OCI-LY7 (cell line): ENCODE data around the gene CEP76. TPM values are rescaled to one million over a fixed set of nuclear protein-coding genes. Genes with fewer than 3 reads are reported as not detected.

Experiments
- BruUV-seq: library from RNA; stranded (reverse); fragments of 400-500 nt; replicated peaks from 2 replicates; lab custom pipeline; 2021; lab: Mats Ljungman, UMichigan
- CTCF ChIA-PET: fragments of 300-600 bp; sonication (Branson Sonifier 250); formaldehyde crosslinking; loops from one replicate; lab custom pipeline; 2022; ENCODE audit warnings: antibody characterized with exemption; ENCODE audit not compliant: unreplicated experiment; lab: Charles Lee
- POLR2A ChIA-PET: fragments of 300-600 bp; sonication (Branson Sonifier 250); formaldehyde crosslinking; loops from one replicate; lab custom pipeline; 2022; ENCODE audit warnings: antibody characterized with exemption; lab: Charles Lee
- DNase-seq: peaks from one replicate; pipeline ENCODE4 v3.0.0-alpha.2; 2015; ENCODE audit warnings: low spot score
- H2AFZ ChIP-seq: fragments of 200-600 bp; sonication (generic), shearing (Covaris generic); 2 replicates; pipeline ENCODE4 v1.6.1; 2014; ENCODE audit warnings: mild to moderate bottlenecking, antibody characterized with exemption, low read length, moderate library complexity
- H3K27ac ChIP-seq: fragments of 200-600 bp; sonication (generic); 2 replicates; pipeline ENCODE4 v1.5.1; 2014; ENCODE audit warnings: mixed run types, low read depth, mild to moderate bottlenecking, moderate library complexity, low read length, inconsistent platforms; ENCODE audit not compliant: poor library complexity, severe bottlenecking
- H3K36me3 ChIP-seq: fragments of 200-600 bp; sonication (generic); 2 replicates; pipeline ENCODE4 v1.6.1; 2014; ENCODE audit warnings: mild to moderate bottlenecking, antibody characterized with exemption, low read length, moderate library complexity, mixed read lengths; ENCODE audit not compliant: insufficient read depth
- H3K4me1 ChIP-seq: fragments of 200-600 bp; sonication (generic); 2 replicates; pipeline ENCODE4 v1.5.1; 2014; ENCODE audit warnings: mild to moderate bottlenecking, low read length; ENCODE audit not compliant: insufficient read depth, poor library complexity, severe bottlenecking
- H3K4me2 ChIP-seq: fragments of 200-600 bp; sonication (generic); 2 replicates; pipeline ENCODE4 v1.6.1; 2014; ENCODE audit warnings: mild to moderate bottlenecking, low read length
- H3K4me3 ChIP-seq: fragments of 200-600 bp; sonication (generic); 2 replicates; pipeline ENCODE4 v1.5.1; 2014; ENCODE audit warnings: mild to moderate bottlenecking, low read depth, low read length; ENCODE audit not compliant: poor library complexity, severe bottlenecking
- H3K79me2 ChIP-seq: fragments of 200-600 bp; sonication (generic); 2 replicates; pipeline ENCODE4 v1.6.1; 2016; ENCODE audit warnings: low read depth, mild to moderate bottlenecking, low read length, moderate library complexity, mixed read lengths; ENCODE audit not compliant: insufficient read depth
- H3K9me2 ChIP-seq: fragments of 200-600 bp; sonication (generic); 2 replicates; pipeline ENCODE4 v1.6.1; 2016; ENCODE audit warnings: mild to moderate bottlenecking, low read length, mixed read lengths; ENCODE audit not compliant: insufficient read depth
- H3K9me3 ChIP-seq: fragments of 200-600 bp; sonication (generic); 2 replicates; pipeline ENCODE4 v1.6.1; 2014; ENCODE audit warnings: mild to moderate bottlenecking, mixed run types, low read length, mixed read lengths
- H4K20me1 ChIP-seq: fragments of 200-600 bp; sonication (generic); 2 replicates; pipeline ENCODE4 v1.6.1; 2014; ENCODE audit warnings: mild to moderate bottlenecking, antibody characterized with exemption, low read length, moderate library complexity, mixed read lengths; ENCODE audit not compliant: insufficient read depth
- EZH2phosphoT487 ChIP-seq: fragments of 200-600 bp; sonication (generic); IDR thresholded peaks from 2 replicates; pipeline ENCODE4 v1.6.1; 2018; ENCODE audit warnings: low read depth, borderline replicate concordance, mild to moderate bottlenecking, mixed run types, antibody characterized with exemption, low read length, moderate library complexity, mixed read lengths
- intact Hi-C: fragments of 100-400 bp; cut with micrococcal nuclease; formaldehyde crosslinking; loops from one replicate; pipeline ENCODE4 v1.10.0; 2022; ENCODE audit not compliant: unreplicated experiment
- total RNA-seq, 2 experiments: library from RNA; depleted of rRNA in 1 of 2; stranded (reverse); fragments of >200 nt in 1 of 2; shearing (Covaris generic) in 1 of 2; gene quantifications; 2 replicates each; pipeline ENCODE4 v1.2.3, GENCODE V29; 2014 to 2022
- TF ChIP-seq, protein P1 (sequence below): fragments of 200-600 bp; sonication (generic); conservative IDR thresholded peaks from 2 replicates; pipeline ENCODE4 v1.5.1; 2014; ENCODE audit warnings: mild to moderate bottlenecking, antibody characterized with exemption, low read length, moderate library complexity, mixed read lengths

Gene CEP76
- total RNA-seq, 2 experiments from 2014 or later = 14.1 to 22.1 TPM

- CTCF ChIA-PET = no interaction called here
- Histone ChIP-seq H3K4me2 (no peak overlapping the region), H4K20me1 (no peaks in the 10 kb centered on the region), H3K9me2 (no peaks in the 10 kb centered on the region), H3K4me1 (no peaks in the 10 kb centered on the region), H3K4me3 (no peak overlapping the region), H3K79me2 (no peaks in the 10 kb centered on the region), H3K27ac (no peak overlapping the region), H3K36me3 (no peaks in the 10 kb centered on the region), H2AFZ (no peak overlapping the region), H3K9me3 (no peaks in the 10 kb centered on the region)
- DNase-seq = no peak
- TF ChIP-seq, protein P1, sequence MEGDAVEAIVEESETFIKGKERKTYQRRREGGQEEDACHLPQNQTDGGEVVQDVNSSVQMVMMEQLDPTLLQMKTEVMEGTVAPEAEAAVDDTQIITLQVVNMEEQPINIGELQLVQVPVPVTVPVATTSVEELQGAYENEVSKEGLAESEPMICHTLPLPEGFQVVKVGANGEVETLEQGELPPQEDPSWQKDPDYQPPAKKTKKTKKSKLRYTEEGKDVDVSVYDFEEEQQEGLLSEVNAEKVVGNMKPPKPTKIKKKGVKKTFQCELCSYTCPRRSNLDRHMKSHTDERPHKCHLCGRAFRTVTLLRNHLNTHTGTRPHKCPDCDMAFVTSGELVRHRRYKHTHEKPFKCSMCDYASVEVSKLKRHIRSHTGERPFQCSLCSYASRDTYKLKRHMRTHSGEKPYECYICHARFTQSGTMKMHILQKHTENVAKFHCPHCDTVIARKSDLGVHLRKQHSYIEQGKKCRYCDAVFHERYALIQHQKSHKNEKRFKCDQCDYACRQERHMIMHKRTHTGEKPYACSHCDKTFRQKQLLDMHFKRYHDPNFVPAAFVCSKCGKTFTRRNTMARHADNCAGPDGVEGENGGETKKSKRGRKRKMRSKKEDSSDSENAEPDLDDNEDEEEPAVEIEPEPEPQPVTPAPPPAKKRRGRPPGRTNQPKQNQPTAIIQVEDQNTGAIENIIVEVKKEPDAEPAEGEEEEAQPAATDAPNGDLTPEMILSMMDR = no peak
- TF ChIP-seq EZH2phosphoT487 = no peak
- POLR2A ChIA-PET = no interaction called here
- intact Hi-C loops = no loop called here
- BruUV-seq = no TSS peak
These were observed 50.9 kb downstream of the CEP76 start for GRCh38 chr18:12651651-12652050.

- CTCF ChIA-PET = no interaction called here
- no TSS peak for BruUV-seq
- no peak overlapping the region for H3K27ac ChIP-seq
- H3K4me3 ChIP-seq = no peak overlapping the region
- POLR2A ChIA-PET = interaction anchor here (0.6 kb wide), 1 partner anchor 1110 kb away, joined by 3 read pairs; no protein-coding TSS in a partner anchor
- no peaks in the 10 kb centered on the region for H3K79me2 ChIP-seq
- H3K9me3 ChIP-seq = no peaks in the 10 kb centered on the region
- H3K4me2 ChIP-seq = no peak overlapping the region
- no peaks in the 10 kb centered on the region for H3K36me3 ChIP-seq
- no peaks in the 10 kb centered on the region for H3K9me2 ChIP-seq
- H3K4me1 ChIP-seq = no peaks in the 10 kb centered on the region
- no peak overlapping the region for H2AFZ ChIP-seq
- no peak for DNase-seq
- intact Hi-C loops = no loop called here
- H4K20me1 ChIP-seq = no peaks in the 10 kb centered on the region
- TF ChIP-seq EZH2phosphoT487 = no peak
- TF ChIP-seq, protein P1 = no peak
These were observed 54.8 kb downstream of the CEP76 start for GRCh38 chr18:12647773-12648172.

DNA sequence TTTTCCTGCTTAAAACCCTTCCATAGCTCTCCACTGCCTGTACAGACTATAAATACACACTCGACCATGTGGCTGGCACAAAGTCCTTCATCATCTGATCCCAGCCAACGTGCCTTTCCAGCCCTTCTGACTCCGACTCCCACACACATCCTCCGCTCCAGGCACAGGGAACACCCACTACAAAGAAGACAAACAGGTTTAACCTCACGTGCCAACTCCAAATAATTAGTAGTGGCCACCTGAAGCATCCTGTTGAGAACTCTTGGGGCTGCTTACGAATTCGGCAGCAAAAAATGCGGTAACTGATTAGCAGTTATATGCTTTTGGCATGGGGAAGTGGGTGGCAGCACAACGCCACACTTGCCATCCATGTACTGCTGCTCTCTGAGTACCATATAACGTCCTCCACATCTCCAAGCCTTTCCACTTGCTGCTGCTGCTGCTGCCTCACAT is 56.7 kb downstream of the CEP76 start:
- no peak overlapping the region for H2AFZ ChIP-seq
- no peak for TF ChIP-seq EZH2phosphoT487
- TF ChIP-seq, protein P1 = no peak
- ChIA-PET CTCF (no interaction called here), POLR2A (no interaction called here)
- H4K20me1 ChIP-seq = no peaks in the 10 kb centered on the region
- DNase-seq = no peak
- no peak overlapping the region for H3K4me3 ChIP-seq
- H3K9me3 ChIP-seq = no peaks in the 10 kb centered on the region
- H3K4me2 ChIP-seq = no peak overlapping the region
- no peaks in the 10 kb centered on the region for H3K36me3 ChIP-seq
- no peaks in the 10 kb centered on the region for H3K4me1 ChIP-seq
- no peaks in the 10 kb centered on the region for H3K9me2 ChIP-seq
- H3K79me2 ChIP-seq = no peaks in the 10 kb centered on the region
- BruUV-seq = no TSS peak
- no peak overlapping the region for H3K27ac ChIP-seq
- intact Hi-C loops = no loop called here
